Ovary (tissue), 9 donors: ENCODE measurements around the gene RFPL1. TPM values are rescaled to one million over a fixed set of nuclear protein-coding genes. Genes with fewer than 3 reads are reported as not detected.

Experiments
- DNase-seq, 5 donors: peaks; one replicate each; pipeline ENCODE4 v3.0.0-alpha.2; 2019 to 2020
- H3K27ac ChIP-seq, 2 donors: fragments of 200-600 bp; one replicate each; pipeline versions ENCODE4 v1.5.1 to v1.8.0; 2019 to 2022
- H3K27me3 ChIP-seq: fragments of 200-600 bp; one replicate; pipeline ENCODE4 v1.8.0; 2022
- H3K36me3 ChIP-seq: fragments of 200-600 bp; sonication (generic); one replicate; pipeline ENCODE4 v1.5.1; 2019
- H3K4me1 ChIP-seq: one replicate; pipeline ENCODE4 v1.8.1; 2013; ENCODE audit warnings: mild to moderate bottlenecking, moderate library complexity; ENCODE audit not compliant: insufficient read depth
- H3K4me3 ChIP-seq: fragments of 200-600 bp; sonication (generic); one replicate; pipeline ENCODE4 v1.5.1; 2017
- H3K9me3 ChIP-seq, 2 donors: fragments of 200-600 bp in 1 of 2; sonication (generic) in 1 of 2; one replicate each; pipeline versions ENCODE4 v1.5.1 to v1.8.1; 2013 to 2019; ENCODE audit warnings: mild to moderate bottlenecking in 1 of 2, moderate library complexity in 1 of 2
- CTCF ChIP-seq, 3 donors: fragments of 450-650 bp in 2 of 3; fragments of 200-600 bp in 1 of 3; IDR thresholded peaks; one replicate each; pipeline versions ENCODE4 v1.5.1 to v1.8.0; 2016 to 2022; ENCODE audit warnings: antibody characterized with exemption in 3 of 3, mild to moderate bottlenecking in 1 of 3
- EP300 ChIP-seq: sonication (generic); formaldehyde crosslinking; IDR thresholded peaks from one replicate; pipeline ENCODE4 v1.6.1; 2017; ENCODE audit warnings: antibody characterized with exemption
- POLR2A ChIP-seq: fragments of 450-650 bp; IDR thresholded peaks from one replicate; pipeline ENCODE4 v1.6.1; 2017; ENCODE audit warnings: antibody characterized with exemption, mild to moderate bottlenecking, moderate library complexity
- whole genome bisulfite sequencing, 3 donors: extraction: QIAGEN DNeasy Blood & Tissue Kit in 1 of 3; methylation state at CpG; one replicate each; pipeline versions ENCODE4 v1.1.5 to v1.1.7; 2013 to 2017; 5-methylcytosine and 5-hydroxymethylcytosine counted together
- intact Hi-C, 4 donors: fragments of 100-400 bp; cut with DNase I; formaldehyde crosslinking; loops; one replicate each; pipeline versions ENCODE4 v1.11.0 to v1.15.1; 2022 to 2023
- polyA plus RNA-seq, 2 donors: library from polyadenylated mRNA; stranded (reverse); fragments of 200-250 nt in 1 of 2; fragments of 350-450 nt in 1 of 2; fragmentation: Illumina TruSeq in 1 of 2; extraction: RNeasy Lipid Tissue Mini Kit (QIAGEN cat#74804) in 1 of 2; gene quantifications; one replicate each; pipeline ENCODE4 v1.2.3, GENCODE V29; 2013 to 2014
- total RNA-seq, 7 donors: library from RNA; depleted of rRNA in 2 of 7; stranded (reverse); fragments of >200 nt in 2 of 7; fragmentation: NEBNext Ultra II Directional in 3 of 7; extraction: Animal tissue kit (Norgen Biotek cat#: 25700) in 3 of 7; gene quantifications; one replicate each; pipeline versions ENCODE4 v1.1.0 to v1.2.4, GENCODE V29; 2016 to 2023
- donor health status: DM: no; HTN: no; CAD: no; lungs with moderate emphysema.
- donor health status: DM: no; HTN: no; CAD: no.
- donor health status: Bipolar disorder and iron deficiency.
- donor health status: DM: yes; HTN: yes; CAD: no.
- donor health status: DM: no; HTN: no; CAD: no.
- donor health status: DM: yes; HTN: yes; CAD: no.

RFPL1 gene
- total and polyA plus RNA-seq, 9 donors: not detected

GRCh38 chr22:29427176-29427760 is 11.1 kb upstream of the RFPL1 start:
- WGBS, 3 donors: 74 to 85% (median 80%) methylated on average over 2 of the region's 2 CpGs
- Histone ChIP-seq H3K4me1 (no peaks in the 10 kb centered on the region), H3K4me3 (no peak overlapping the region), H3K27ac (no peak overlapping the region), H3K36me3 (no peaks in the 10 kb centered on the region), H3K27me3 (no peaks in the 10 kb centered on the region), H3K9me3 (no peaks in the 10 kb centered on the region)
- DNase-seq: no peak
- intact Hi-C loops: no loop called here
- TF ChIP-seq CTCF (IDR thresholded peaks at IDR 0.05) (no peak), POLR2A (no peak), EP300 (no peak)

GRCh38 chr22:29431986-29432385 is 6.4 kb upstream of the RFPL1 start:
- DNase-seq: no peak
- Histone ChIP-seq H3K27ac (no peak overlapping the region), H3K36me3 (no peaks in the 10 kb centered on the region), H3K4me1 (no peaks in the 10 kb centered on the region), H3K4me3 (no peak overlapping the region), H3K9me3 (no peaks in the 10 kb centered on the region), H3K27me3 (no peaks in the 10 kb centered on the region)
- WGBS, 3 donors: 48 to 57% (median 49%) methylated on average over 5 of the region's 5 CpGs
- TF ChIP-seq EP300 (no peak), CTCF (IDR thresholded peaks at IDR 0.05) (no peak), POLR2A (no peak)
- intact Hi-C loops: no loop called here

- DNase-seq: no peak
- TF ChIP-seq POLR2A (no peak), EP300 (no peak), CTCF (IDR thresholded peaks at IDR 0.05) (no peak)
- Histone ChIP-seq H3K9me3 (no peaks in the 10 kb centered on the region), H3K4me3 (no peak overlapping the region), H3K27me3 (no peaks in the 10 kb centered on the region), H3K36me3 (no peaks in the 10 kb centered on the region), H3K4me1 (no peaks in the 10 kb centered on the region), H3K27ac (no peak overlapping the region)
- intact Hi-C loops: no loop called here
- WGBS, 3 donors: 86 to 88% (median 88%) methylated on average over 3 of the region's 3 CpGs
These were observed 4.5 kb upstream of the RFPL1 start for GRCh38 chr22:29433856-29434255.

GRCh38 chr22:29434288-29434687 is 4.1 kb upstream of the RFPL1 start:
- intact Hi-C loops: no loop called here
- Histone ChIP-seq H3K27ac (no peak overlapping the region), H3K9me3 (no peaks in the 10 kb centered on the region), H3K4me3 (no peak overlapping the region), H3K36me3 (no peaks in the 10 kb centered on the region), H3K27me3 (no peaks in the 10 kb centered on the region), H3K4me1 (no peaks in the 10 kb centered on the region)
- TF ChIP-seq POLR2A: no peak
- DNase-seq: no peak
- WGBS, 3 donors: 88 to 93% (median 90%) methylated on average over 7 of the region's 7 CpGs

- H3K9me3 ChIP-seq: no peaks in the 10 kb centered on the region
- H3K27me3 ChIP-seq: no peaks in the 10 kb centered on the region
- no peak overlapping the region for H3K4me3 ChIP-seq
- H3K36me3 ChIP-seq: no peaks in the 10 kb centered on the region
- no peak for TF ChIP-seq EP300
- no peak for TF ChIP-seq POLR2A
- no peak for TF ChIP-seq CTCF (IDR thresholded peaks at IDR 0.05)
- no peak for DNase-seq
- intact Hi-C loops: no loop called here
- 36 to 55% (median 46%) methylated on average over 5 of the region's 5 CpGs for WGBS, 3 donors
- H3K27ac ChIP-seq: no peak overlapping the region
- no peaks in the 10 kb centered on the region for H3K4me1 ChIP-seq
These were observed 2.9 kb upstream of the RFPL1 start for GRCh38 chr22:29435236-29436136.
